Neural crest cell (in vitro differentiated cells): Measurements from ENCODE around the gene SH2D3C. TPM values are rescaled to one million over a fixed set of nuclear protein-coding genes. Genes with fewer than 3 reads are reported as not detected.
A peak's percentile ranks its signal among the peaks of the same experiment; 100 is the strongest.
"Not testable (repeated sequence)": the region's sequence is repeated elsewhere in the genome, so short reads cannot be mapped to it uniquely, and the experiment has no call there.

Experiments
- DNase-seq: peaks from one replicate; pipeline ENCODE4 v3.0.0; 2021; ENCODE audit warnings: low read depth, mixed read lengths, low spot score
- H3K27ac Mint-ChIP-seq: one replicate; pipeline ENCODE4 v1.8.0; 2021; ENCODE audit warnings: mild to moderate bottlenecking, mixed read lengths; ENCODE audit not compliant: unreplicated experiment
- H3K27me3 Mint-ChIP-seq: 2 replicates; pipeline ENCODE4 v1.8.0; 2021; ENCODE audit warnings: low read depth, mild to moderate bottlenecking, mixed read lengths
- H3K36me3 Mint-ChIP-seq: 2 replicates; pipeline ENCODE4 v1.8.0; 2021; ENCODE audit warnings: low read depth, mild to moderate bottlenecking, mixed read lengths
- H3K4me1 Mint-ChIP-seq: 2 replicates; pipeline ENCODE4 v1.8.0; 2021; ENCODE audit warnings: mixed read lengths
- H3K4me3 Mint-ChIP-seq: one replicate; pipeline ENCODE4 v1.8.0; 2021; ENCODE audit warnings: mild to moderate bottlenecking, mixed read lengths
- H3K9me3 Mint-ChIP-seq: 2 replicates; pipeline ENCODE4 v1.8.0; 2021; ENCODE audit warnings: mixed read lengths
- total RNA-seq: library from RNA; stranded (reverse); gene quantifications from 2 replicates; pipeline ENCODE4 v1.2.1, GENCODE V29; 2021
- TF ChIP-seq, protein P1 (sequence below): fragments of 200-600 bp; sonication (generic); conservative IDR thresholded peaks from 2 replicates; pipeline ENCODE4 v1.5.0; 2021; ENCODE audit warnings: antibody characterized with exemption, mild to moderate bottlenecking

Gene SH2D3C
- total RNA-seq, 1 donor from 2014 or later: 7.2 TPM

DNA sequence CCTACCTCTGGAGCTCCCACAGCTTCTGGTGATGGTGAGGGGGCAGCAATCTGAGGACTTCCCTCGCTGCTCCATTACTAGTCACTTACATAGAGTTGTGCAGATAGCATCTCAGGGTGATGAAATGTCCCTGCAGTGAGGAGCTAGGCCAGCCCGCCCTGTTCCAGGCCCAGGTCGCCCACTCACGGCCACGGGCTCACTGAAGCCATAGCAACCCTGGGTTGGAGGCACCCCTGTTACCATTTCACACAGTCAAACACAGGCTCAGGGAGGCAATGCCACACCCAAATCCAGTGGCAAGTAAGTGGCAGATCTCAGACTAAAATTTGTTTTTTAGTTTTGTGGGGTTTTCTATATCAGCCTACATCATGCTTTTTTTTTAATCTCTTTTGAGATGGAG is 19.6 kb downstream of the SH2D3C start:
- Mint-ChIP-seq H3K9me3 (no peaks in the 10 kb centered on the region), H3K4me3 (no peak overlapping the region), H3K27me3 (peaks cover 42% of the 10 kb centered on the region), H3K4me1 (peaks cover 12% of the 10 kb centered on the region), H3K27ac (no peak overlapping the region), H3K36me3 (no peaks in the 10 kb centered on the region)
- TF ChIP-seq, protein P1, sequence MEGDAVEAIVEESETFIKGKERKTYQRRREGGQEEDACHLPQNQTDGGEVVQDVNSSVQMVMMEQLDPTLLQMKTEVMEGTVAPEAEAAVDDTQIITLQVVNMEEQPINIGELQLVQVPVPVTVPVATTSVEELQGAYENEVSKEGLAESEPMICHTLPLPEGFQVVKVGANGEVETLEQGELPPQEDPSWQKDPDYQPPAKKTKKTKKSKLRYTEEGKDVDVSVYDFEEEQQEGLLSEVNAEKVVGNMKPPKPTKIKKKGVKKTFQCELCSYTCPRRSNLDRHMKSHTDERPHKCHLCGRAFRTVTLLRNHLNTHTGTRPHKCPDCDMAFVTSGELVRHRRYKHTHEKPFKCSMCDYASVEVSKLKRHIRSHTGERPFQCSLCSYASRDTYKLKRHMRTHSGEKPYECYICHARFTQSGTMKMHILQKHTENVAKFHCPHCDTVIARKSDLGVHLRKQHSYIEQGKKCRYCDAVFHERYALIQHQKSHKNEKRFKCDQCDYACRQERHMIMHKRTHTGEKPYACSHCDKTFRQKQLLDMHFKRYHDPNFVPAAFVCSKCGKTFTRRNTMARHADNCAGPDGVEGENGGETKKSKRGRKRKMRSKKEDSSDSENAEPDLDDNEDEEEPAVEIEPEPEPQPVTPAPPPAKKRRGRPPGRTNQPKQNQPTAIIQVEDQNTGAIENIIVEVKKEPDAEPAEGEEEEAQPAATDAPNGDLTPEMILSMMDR: no peak
- DNase-seq: no peak

DNA sequence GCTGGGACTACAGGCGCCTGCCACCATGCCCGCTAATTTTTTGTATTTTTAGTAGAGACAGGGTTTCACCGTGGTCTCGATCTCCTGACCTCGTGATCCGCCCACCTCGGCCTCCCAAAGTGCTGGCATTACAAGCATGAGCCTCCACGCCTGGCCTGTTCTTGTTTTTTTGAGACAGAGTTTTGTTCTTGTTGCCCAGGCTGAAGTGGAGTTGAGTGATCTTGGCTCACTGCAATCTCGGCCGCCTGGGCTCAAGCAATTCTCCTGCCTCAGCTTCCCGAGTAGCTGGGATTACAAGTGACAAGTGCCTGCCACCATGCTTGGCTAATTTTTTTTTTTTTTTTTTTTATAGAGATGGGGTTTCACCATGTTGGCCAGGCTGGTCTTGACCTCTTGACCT is 21.7 kb downstream of the SH2D3C start:
- not testable (repeated sequence) for H3K4me3 Mint-ChIP-seq, H3K4me1 Mint-ChIP-seq, DNase-seq, H3K9me3 Mint-ChIP-seq, H3K36me3 Mint-ChIP-seq, H3K27ac Mint-ChIP-seq
- H3K27me3 Mint-ChIP-seq: peaks cover 52% of the 10 kb centered on the region

DNA sequence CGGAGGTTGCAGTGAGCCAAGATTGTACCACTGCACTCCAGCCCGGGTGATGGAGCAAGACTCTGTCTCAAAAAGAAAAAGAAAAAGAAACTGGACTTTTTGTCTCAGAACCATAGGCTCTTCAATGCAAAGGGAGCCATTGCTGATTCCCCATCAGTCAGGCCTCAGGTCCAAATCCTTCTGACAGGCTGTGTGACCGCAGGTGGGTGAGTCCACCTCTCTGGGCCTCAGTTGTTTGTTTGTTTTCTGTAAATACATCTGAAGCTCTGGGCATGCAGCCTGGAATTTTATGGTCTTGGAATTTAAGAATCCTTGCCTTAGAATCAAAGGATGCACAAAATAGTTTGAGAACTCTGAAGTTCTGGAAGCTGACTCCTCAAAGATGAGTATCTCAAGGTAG is 22.2 kb downstream of the SH2D3C start:
- no peaks in the 10 kb centered on the region for H3K9me3 Mint-ChIP-seq
- H3K27ac Mint-ChIP-seq: no peak overlapping the region
- no peak overlapping the region for H3K4me3 Mint-ChIP-seq
- H3K4me1 Mint-ChIP-seq: no peaks in the 10 kb centered on the region
- peaks cover 57% of the 10 kb centered on the region for H3K27me3 Mint-ChIP-seq
- TF ChIP-seq, protein P1: no peak
- no peak for DNase-seq
- no peaks in the 10 kb centered on the region for H3K36me3 Mint-ChIP-seq

DNA sequence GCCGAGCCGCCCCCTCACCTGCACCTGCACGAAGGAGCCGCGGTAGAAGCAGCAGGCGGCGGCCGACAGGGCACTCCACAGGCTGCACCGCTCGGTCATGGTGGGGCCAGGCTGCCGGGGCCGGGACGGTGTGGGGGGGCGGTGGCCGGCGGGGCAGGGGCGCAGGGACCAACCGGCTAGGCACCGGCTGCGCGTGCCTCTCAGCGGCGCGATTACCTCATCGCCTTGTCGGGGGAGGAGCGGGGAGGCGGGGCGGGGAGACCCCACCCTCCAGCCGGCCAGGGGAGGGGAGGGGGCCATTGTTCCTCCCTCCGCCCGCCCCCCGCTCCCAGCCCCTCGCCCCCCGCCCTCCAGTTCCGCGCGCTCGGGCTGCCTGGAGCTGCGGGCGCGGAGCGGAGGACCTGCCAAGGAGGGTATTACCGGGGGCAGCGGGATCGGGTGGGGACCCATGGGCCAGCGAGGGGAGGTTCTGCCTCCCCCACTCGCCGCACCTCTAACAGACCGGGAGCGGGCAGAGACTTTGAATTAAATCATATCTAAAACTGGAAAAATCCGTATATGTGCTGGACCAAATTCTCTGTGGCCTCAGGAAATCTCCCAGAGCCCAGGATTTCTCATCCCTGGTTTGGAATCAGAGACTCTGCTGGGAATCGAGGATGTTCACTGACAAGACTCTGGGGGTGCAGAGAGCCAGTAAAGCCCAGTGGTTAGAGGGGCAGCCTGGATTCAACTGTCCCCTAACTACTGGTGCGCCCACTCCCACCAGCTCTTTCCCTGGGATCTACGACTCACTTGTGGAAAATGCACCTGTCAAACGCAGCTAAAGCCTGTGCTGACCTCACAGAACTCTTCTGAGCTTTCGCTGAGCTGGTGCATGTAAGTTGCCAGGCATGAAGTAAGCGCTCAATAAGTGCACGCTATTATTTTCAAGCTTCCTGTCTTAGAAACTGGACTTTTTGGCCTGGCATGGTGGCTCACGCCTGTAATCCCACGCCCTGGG is 23.1 kb downstream of the SH2D3C start:
- peaks cover 63% of the 10 kb centered on the region for H3K27me3 Mint-ChIP-seq

DNA sequence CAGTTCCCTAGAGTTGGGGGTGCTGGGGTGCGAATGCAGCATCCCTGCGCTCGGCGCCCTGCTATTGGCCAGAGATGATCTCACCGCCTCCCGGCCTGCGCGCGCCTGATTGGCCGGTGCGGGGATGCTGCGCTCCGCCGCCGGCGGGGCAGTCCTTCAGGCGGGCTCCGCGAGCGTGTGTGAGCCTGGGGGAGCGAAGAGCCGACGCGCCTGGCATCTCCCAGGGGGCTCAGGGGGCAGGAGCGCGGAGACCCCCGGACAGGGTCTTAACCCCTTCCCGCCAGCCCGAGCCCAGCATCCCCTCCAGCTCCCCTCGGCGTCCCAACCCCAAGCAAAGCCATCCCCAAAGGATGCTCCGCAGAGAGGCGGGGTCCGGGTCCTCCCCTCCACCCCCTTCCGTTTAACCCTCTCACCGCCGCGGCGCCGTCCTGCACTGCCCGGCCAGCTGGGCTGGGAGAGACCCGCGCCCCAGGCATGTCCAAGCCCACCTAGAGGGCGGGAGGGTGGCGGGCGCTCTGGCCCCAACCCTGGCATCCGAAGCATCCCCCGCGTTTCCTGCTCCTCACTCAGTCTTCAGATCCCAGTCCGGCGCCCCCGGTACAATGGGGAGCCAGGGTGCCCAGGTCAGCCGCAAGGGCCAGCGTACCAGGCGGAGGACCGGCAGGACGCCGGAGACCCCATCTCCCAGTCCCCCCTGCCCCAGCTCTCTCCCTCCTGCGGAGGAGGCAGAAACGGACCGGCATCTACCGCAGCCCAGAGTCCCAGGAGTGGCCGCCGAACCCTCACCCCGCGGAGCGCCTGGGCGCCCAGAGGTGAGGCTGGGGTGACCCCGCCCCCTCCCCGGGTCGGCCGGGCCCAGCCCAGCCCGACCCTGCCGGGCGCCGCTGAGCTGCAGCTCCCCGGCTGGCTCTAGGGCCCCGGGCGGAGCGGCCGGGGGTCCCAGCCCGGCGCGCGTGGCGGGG is 24.1 kb downstream of the SH2D3C start:
- Mint-ChIP-seq H3K4me3 (peak overlapping the region; percentile 27), H3K36me3 (no peaks in the 10 kb centered on the region), H3K27me3 (peaks cover 61% of the 10 kb centered on the region), H3K27ac (no peak overlapping the region), H3K9me3 (no peaks in the 10 kb centered on the region), H3K4me1 (no peaks in the 10 kb centered on the region)
- TF ChIP-seq, protein P1: no peak
- peak; percentile 60 for DNase-seq

More for the DNA sequence above, 23.1 kb downstream of the SH2D3C start:
- TF ChIP-seq, protein P1: no peak
- Mint-ChIP-seq H3K36me3 (no peaks in the 10 kb centered on the region), H3K27ac (no peak overlapping the region), H3K4me3 (peak overlapping the region; percentile 38), H3K9me3 (no peaks in the 10 kb centered on the region), H3K4me1 (no peaks in the 10 kb centered on the region)
- DNase-seq: peak; percentile 32
